Left lobe of liver (tissue), 2 donors: Measurements from ENCODE around the gene TFB2M. TPM values are rescaled to one million over a fixed set of nuclear protein-coding genes. Genes with fewer than 3 reads are reported as not detected.

Experiments used
- ATAC-seq: fragments of 200-7000 bp; cut with Tn5 transposase; one replicate; pipeline ENCODE4 v1.9.1; 2020; ENCODE audit warnings: mild to moderate bottlenecking, moderate library complexity
- DNase-seq: peaks from one replicate; pipeline ENCODE4 v3.0.0-alpha.2; 2020; ENCODE audit warnings: low spot score
- total RNA-seq: library from RNA; stranded (reverse); gene quantifications from one replicate; pipeline ENCODE4 v1.2.1, GENCODE V29; 2021
- donor health status: DM: no; HTN: no; CAD: no; lungs with moderate emphysema.
- donor health status: DM: no; HTN: yes; CAD: no.

The TFB2M gene
- total RNA-seq, 1 donor from 2014 or later, result 14.1 TPM

DNA sequence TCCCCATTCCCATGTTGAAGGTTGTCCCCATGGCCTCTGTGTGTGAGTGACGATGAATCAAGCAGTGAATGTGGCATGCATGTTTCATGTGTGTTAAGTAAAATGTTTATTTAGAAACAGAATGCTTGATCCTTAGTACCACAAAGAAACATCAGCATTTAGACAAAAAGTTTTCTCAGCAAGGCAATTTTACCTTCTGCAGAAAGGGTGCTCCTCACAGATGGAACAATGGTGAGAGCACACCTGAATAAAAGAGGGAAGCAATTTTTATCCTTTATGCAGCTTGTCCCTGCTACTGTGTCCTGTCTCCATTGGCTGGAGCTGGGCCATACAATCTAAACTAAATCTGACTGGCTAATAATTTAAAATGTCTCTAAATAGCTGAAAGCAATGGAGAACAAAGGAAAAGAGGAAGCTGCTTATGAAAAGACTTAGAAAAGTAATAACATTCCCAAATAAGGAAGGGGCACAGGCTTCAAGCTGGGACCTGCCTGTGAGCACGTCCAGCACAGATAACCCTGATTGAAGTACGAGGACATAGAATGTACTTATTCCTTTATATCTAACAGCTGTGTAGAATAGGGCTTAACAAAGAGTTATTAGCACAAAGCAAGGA, 50.6 kb downstream of the TFB2M start:
- DNase-seq, result no peak
- no peak for ATAC-seq

DNA sequence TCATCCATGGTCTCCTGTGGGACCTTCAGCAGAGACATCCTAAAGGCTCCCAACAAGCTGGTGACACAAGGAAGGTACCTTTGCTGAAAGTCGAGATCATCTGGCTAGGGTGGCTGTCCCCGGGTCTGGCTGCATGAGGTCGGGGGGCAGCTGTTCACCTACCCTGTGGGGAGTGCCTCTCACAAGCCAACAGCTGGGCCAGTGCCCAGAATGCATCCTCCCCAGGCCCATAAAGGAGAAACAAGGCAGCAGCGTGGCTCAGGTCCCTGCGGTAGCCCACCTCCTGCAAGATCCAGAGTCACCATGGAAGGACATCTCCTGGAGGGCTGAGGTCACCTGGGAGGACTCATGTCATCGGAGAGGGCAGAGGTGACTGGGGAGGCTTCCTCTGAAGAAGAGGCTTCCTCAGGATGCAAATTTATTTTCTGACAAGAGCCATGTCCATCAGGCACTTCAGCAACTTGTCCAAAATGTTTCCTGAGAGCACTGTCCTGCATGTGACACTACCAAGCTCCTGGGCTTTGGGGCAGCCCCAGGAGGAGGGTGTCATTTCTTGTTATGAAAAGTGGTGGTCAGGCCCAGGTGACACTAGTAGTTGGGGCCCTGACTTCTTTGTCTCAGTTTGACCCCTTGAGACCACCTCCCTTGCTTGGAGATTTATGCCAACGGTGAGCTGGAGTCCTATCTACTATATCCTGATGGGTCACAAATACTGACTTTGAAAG, 52.3 kb downstream of the TFB2M start:
- ATAC-seq, result no peak
- DNase-seq, result no peak

DNA sequence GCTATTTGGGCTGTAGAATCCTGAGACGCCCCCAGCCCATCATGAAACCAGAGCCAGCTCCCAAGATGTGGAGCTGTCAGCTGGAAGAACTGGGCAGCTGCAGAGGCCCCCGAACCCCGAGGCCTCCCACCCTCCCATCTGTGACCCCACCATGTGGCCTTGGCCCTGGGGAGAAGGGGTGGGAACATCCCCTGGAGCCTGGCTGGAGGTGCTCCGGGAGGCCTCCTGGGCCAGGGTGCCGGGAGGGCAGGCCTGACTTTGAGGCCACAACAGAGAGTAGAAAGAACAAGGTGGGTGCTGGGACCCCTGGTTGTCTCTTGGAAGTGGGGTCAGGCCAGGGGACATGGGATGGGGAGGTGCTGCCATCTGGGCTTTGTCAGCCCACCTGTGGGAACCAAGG, 53.0 kb downstream of the TFB2M start:
- ATAC-seq, result no peak
- no peak for DNase-seq

DNA sequence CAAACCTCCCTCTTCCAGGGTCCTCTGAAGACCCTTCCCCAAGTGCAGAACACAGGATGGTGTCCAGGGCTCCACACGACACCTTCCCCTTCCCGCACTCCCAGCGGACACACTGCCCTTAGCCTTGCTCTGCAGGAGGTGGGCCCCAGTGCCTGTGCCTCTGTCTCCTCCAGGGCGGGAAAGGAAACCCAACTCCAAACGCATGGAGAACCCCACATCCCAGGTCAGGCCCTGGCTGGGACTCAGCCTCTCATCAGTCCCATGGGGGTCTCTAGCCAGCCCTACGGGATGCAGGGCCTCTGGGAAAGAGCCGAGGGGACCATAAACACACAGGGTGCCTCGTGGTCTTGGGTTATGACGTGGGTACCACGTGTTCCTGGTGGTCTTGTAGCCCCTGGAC, 53.4 kb downstream of the TFB2M start:
- no peak for ATAC-seq
- no peak for DNase-seq

DNA sequence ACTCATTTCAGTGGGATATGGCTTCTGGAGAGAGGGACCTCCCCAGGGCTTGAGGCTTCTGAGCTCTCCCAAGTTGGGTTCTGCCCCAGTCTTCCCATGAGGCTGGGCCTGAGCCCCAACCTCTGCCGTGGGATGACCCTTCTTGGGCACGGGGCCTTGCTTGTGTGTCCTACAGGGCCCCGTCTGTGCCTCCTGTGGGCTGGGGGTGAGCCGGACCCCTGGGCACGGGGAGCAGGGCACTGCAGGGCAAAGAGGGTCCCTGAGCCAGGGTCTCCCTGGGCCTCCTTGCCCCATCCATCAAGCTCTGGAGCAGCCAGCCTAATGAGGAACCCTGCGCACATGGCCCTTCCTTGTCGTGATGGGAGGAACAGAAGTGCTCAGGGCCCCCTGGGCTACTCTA, 53.8 kb downstream of the TFB2M start:
- no peak for ATAC-seq

DNA sequence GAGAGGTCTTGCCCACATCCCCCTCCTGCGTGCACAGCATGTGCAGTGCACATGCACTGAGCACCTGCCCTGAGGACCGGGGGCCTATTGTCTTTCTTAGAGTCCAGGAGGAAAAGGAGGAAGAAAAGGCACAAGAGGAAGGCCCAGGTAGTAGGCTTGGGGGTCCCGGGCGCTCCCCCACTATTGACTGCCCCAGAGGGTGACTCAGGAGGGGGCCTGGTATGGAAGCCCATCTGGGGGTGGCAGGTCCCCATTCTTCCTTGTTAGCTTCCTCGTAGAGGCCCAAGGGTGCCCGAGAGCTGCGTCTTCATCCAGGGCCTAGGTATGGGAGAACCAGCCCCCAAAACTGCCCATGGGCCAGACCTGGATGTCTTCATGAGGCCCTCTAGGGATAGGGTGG, 54.9 kb downstream of the TFB2M start:
- ATAC-seq (no peak), DNase-seq (no peak)

More for the DNA sequence above, 53.8 kb downstream of the TFB2M start:
- DNase-seq, result no peak

DNA sequence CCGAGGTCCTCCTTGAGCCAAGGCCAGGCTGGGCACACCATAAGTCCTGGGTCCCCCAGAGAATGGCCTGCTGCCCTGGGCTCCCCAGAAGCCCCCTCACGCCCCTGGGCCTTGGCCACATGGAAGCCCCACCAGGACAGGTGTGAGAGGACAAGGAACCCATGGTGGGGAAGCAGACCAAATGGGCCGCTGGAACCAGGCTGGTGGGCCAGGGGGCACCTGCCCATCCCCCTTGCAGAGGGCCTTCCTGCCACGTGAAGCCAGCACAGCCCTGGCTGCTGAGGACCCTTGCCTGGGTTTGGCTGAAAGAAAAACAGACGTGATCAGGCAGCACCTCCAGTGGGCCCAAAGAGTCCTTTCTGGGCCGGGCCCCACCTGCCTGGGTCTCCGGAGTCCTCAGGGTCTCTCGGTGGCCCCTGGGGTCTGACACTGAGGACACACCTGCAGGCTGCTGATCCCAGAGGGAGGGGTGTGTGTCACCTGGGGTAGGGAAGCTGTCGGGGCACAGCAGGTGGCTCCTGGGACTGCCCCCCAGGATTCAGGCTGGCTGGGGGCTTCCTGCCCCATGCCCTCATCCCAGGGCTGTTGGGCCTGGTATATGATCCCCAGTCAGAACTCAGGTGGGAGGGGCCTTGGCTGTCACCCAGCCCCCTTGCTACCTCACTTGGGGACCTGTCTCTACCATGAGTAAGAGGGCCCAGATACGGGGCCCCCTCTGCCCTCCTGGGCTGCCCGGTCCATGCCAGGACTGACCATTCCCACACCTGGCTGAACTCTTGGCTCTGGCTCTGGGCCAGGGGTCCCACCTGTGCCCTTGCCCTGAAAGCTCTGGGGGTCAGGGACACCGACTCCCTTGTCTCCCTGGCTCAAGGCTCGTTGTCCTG, 55.7 kb downstream of the TFB2M start:
- no peak for ATAC-seq
- DNase-seq, result no peak

DNA sequence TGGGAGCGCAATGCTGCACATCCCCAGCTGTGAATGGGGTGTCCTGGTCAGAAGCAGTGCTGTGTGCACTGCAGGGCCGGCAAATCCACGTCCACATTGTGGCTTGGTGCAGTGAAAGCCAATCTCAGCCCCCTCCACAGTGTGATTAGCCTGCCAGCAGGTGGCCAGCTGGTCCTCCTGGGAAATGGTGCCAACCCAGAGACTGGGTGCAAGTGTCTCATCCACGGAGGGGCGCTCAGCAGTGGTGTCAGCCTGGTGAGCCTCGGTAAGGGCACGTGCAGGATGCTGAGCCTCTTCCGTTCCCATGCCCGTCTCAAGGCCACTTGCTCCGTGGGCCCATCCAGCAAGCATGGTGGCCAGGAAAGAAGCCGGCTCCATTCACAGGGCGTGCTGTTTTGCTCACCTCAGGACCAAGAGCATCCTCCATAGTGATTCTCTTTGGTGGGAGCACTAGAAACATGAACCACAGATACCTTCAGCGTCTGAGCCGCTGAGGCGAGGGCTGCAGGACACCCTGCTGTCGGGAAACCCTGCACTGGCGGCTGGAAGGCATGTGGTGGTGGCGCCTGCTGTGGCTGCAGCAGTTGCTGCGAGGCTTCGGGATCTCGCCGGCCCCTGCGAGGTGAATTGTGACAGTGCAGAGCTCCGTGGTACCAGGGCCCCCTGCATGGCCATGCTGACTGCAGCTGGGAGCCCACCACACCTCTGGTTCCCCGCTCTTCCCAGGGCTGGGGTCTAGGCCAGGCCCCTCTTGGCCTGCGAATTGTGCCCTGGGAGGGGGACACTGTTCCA, 57.0 kb downstream of the TFB2M start:
- DNase-seq (no peak), ATAC-seq (no peak)

DNA sequence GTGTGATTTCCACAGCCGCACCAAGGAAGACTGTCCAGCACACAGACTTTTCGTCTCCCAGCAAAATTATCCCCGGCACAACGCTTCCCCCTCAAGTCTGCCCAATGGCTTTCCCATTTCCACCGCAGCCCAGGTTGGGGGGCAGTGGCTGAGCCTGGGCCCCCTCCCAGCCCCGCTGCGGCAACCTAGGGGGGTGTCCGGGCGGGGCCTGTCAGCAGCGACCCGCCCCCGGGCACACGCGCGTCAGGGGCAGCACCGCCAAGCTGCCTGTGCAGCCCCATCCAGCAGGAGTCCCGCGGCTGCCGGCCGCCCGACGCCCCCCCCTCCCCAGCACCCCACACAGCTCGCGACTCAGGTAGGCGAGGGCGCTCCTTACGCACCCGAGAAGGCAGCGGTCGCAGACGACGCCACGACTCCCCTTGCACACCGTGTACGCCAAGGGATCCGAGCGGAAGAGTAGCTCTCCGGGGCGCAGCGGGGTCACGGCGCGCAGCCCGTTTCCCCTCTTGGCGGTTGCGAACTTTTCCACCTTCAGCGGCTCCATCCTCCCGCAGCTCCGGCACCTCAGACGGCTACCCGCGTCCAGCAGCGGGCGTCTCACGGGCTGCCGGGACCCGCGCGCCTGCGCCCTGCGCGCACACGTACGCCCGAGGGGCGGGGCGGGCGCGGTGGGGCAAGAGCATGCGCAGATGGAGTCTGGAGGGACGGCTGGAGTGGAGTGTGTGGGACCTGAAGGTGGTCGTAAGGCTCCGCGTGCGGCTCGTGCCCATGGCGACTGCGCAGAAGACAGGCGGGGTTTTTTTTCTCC, 59.2 kb downstream of the TFB2M start, which contains the start of gene SMYD3:
Gene SMYD3 (minus strand): TSS at position 606 of the 808 bp plus-strand sequence.
- peak; percentile 84 for DNase-seq
- ATAC-seq, result peak; percentile 99

DNA sequence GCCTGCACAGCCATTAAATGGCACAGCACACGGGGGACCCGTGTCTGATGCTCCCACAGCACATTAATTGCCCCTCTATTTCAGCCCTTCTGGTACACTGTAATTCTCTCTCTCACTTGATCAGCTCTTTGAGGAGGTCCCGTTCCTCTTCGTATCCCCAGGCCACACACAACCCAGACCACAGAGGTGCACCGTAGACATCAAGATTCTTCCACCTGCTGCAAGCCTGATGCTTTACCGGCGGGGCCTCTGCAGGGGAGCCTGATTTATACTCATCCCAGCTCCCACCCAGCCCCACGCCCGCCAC, 59.7 kb downstream of the TFB2M start:
- DNase-seq, result no peak
- ATAC-seq, result no peak

DNA sequence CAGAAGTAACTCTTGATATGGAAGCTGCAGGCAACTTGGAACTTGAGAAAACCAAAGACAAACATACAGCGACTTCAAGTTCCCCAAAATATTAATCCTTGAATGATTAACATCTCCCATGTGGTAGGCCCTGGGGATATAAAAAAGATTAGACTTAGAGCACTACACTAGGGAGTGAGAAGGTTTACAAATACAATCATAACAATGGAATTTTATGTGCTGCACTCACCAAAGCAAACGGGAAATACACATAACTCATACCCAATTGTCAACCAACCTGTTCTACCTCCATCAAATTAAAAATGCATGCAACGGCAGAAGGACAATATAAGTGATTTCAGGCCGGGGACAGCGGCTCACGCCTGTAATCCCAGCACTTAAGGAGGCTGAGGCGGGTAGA, 62.7 kb downstream of the TFB2M start:
- no peak for ATAC-seq
- DNase-seq, result no peak

DNA sequence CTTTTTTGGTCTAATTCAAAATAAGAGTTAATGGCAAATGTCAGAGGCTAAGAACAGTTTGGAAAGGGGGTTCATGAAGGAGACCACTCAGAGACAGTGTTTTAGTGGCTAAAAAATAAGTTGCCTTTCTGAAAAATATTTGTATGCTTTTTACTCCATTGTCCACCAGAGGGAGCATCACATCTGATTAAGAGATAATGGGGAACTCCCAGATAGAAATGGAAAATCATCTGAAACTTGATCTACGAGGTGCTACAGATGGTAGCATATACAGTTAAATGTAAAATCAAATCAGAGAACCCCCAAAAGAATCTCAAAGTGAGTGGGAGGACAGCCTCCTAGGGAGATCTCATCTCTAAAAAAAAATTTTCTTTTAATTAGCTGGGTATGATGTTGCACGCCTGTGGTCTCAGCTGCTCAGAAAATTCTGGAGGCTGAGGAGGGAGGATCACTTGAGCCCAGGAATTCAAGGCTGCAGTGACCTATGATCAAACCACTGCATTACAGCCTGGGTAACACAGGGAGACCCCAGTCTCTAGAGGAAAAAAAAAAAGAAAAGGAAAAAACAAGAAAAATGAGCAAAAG, 68.6 kb downstream of the TFB2M start:
- DNase-seq, result no peak
- peak; percentile 85 for ATAC-seq

DNA sequence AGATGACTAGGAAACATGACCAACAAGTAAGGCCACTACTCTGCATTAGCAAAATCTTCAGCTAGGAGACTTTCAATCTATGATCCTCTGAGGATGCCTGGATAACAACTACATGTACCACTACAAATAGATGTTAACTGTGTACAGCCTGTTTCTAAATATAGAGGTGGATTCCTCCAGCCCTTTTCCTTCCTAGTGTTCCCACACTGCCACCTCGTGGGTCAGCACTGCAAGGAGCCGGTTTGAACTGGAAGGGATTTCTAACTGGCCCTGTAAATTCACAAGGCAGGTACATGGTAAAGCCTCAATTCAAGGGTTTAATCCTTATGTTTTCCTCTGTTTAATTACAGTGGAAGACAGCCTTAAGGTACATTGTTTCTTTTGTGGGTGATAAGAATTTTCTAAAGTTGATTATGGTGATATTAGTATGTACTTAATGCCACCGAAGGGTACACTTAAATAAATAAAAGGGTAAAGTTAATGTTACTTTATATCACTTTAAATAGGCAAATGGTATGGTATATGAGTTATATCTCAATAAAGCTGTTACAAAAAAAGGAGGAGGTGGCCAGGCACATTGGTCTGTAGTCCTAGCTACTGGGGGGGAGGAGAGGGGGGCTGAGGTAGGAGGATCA, 73.3 kb downstream of the TFB2M start:
- DNase-seq (no peak), ATAC-seq (peak; percentile 94)

DNA sequence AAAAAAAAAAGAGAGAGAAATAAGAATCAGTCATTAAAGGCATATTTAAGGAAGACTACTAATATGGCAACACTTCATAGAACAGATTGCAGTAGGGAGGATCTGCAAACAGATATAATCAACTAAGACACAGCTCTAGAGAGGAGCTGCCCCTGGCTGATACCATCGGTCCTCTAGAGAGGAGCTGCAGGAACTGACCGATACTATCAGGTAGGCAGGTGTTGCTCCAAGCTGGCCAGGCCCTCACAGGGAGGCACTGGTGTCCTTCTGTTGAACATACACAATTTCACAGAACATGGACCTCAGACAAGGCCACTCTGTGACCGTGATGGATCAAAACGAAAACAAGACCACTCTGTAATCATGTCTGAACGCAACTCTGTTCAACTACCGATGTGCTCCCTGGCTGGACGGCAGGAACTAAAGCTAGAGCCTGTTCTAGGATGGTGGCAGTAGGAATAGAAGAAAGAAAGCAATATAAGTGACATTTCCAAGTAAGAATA, 74.5 kb downstream of the TFB2M start:
- DNase-seq, result no peak
- no peak for ATAC-seq

Other genes starting within 250 kb of the TFB2M start
- 6.7 TPM for gene SMYD3, start 59.0 kb downstream of the TFB2M start, total RNA-seq
- 16.5 TPM for gene CNST, start 195 bp upstream of the TFB2M start, total RNA-seq
- 94.6 TPM for gene SCCPDH, start 158.1 kb upstream of the TFB2M start, total RNA-seq